DOHH2 (cell line): ENCODE measurements around the gene SEL1L3.

Source experiments
- H3F3A ChIP-seq: fragments of 200-600 bp; sonication (generic), shearing (Covaris generic); 2 replicates; pipeline ENCODE4 v1.6.0; 2016; ENCODE audit warnings: antibody characterized with exemption, mild to moderate bottlenecking; ENCODE audit not compliant: control insufficient read depth, insufficient read depth
- H3K27ac ChIP-seq: fragments of 200-600 bp; sonication (generic); 2 replicates; pipeline ENCODE4 v1.5.1; 2014; ENCODE audit warnings: low read depth, mild to moderate bottlenecking, low read length, moderate library complexity
- H3K27me3 ChIP-seq: fragments of 200-600 bp; sonication (generic); 2 replicates; pipeline ENCODE4 v1.6.1; 2014; ENCODE audit warnings: mild to moderate bottlenecking, low read length, mixed read lengths; ENCODE audit not compliant: control insufficient read depth
- H3K36me3 ChIP-seq: fragments of 200-600 bp; sonication (generic); 2 replicates; pipeline ENCODE4 v1.6.1; 2014; ENCODE audit warnings: mild to moderate bottlenecking, low read length, moderate library complexity, mixed read lengths; ENCODE audit not compliant: control insufficient read depth
- H3K4me1 ChIP-seq: fragments of 200-600 bp; sonication (generic); 2 replicates; pipeline ENCODE4 v1.6.1; 2014; ENCODE audit warnings: mild to moderate bottlenecking, low read length, mixed read lengths; ENCODE audit not compliant: control insufficient read depth
- H3K4me2 ChIP-seq: fragments of 200-600 bp; sonication (generic); 2 replicates; pipeline ENCODE4 v1.6.0; 2014; ENCODE audit warnings: mild to moderate bottlenecking, low read length, moderate library complexity
- H3K4me3 ChIP-seq: fragments of 200-600 bp; sonication (generic); 2 replicates; pipeline ENCODE4 v1.5.1; 2014; ENCODE audit warnings: mild to moderate bottlenecking, low read length, mixed read lengths
- H3K79me2 ChIP-seq: fragments of 200-600 bp; sonication (generic); 2 replicates; pipeline ENCODE4 v1.6.1; 2014; ENCODE audit warnings: mild to moderate bottlenecking, low read length, mixed read lengths; ENCODE audit not compliant: control insufficient read depth
- H3K9me2 ChIP-seq: fragments of 200-600 bp; sonication (generic); replicated peaks from 2 replicates; pipeline ENCODE4 v1.6.1; 2014; ENCODE audit warnings: mild to moderate bottlenecking, low read length, mixed read lengths; ENCODE audit not compliant: control insufficient read depth
- H3K9me3 ChIP-seq: fragments of 200-600 bp; sonication (generic); 2 replicates; pipeline ENCODE4 v1.6.1; 2014; ENCODE audit warnings: antibody characterized with exemption, low read length, mixed read lengths; ENCODE audit not compliant: control insufficient read depth, insufficient read depth
- H4K20me1 ChIP-seq: fragments of 200-600 bp; sonication (generic); 2 replicates; pipeline ENCODE4 v1.6.0; 2014; ENCODE audit warnings: low read depth, mild to moderate bottlenecking, antibody characterized with exemption, low read length, moderate library complexity; ENCODE audit not compliant: control insufficient read depth, insufficient read depth
- CTCF ChIP-seq: fragments of 200-600 bp; sonication (generic); IDR thresholded peaks from one replicate; pipeline ENCODE4 v1.5.1; 2014; ENCODE audit warnings: antibody characterized with exemption, mild to moderate bottlenecking, low read depth, low read length; ENCODE audit not compliant: poor library complexity, severe bottlenecking
- EZH2phosphoT487 ChIP-seq: fragments of 200-600 bp; sonication (generic); IDR thresholded peaks from 2 replicates; pipeline ENCODE4 v1.6.1; 2017; ENCODE audit warnings: borderline replicate concordance, mild to moderate bottlenecking, antibody characterized with exemption, low read length, moderate library complexity, mixed read lengths

The SEL1L3 gene

GRCh38 chr4:25818371-25818871, 44.4 kb downstream of the SEL1L3 start:
- no peak overlapping the region for H3K4me2 ChIP-seq
- H3F3A ChIP-seq: peaks cover 7% of the 10 kb centered on the region; the same call in 1 of the 2 replicates
- peaks cover 35% of the 10 kb centered on the region for H3K79me2 ChIP-seq
- no peak overlapping the region for H3K4me3 ChIP-seq
- no peaks in the 10 kb centered on the region for H3K9me2 ChIP-seq
- peaks cover 96% of the 10 kb centered on the region for H3K36me3 ChIP-seq
- no peaks in the 10 kb centered on the region; the same call in 1 of the 2 replicates for H4K20me1 ChIP-seq
- TF ChIP-seq CTCF (no peak), EZH2phosphoT487 (no peak)
- H3K27me3 ChIP-seq: no peaks in the 10 kb centered on the region
- no peaks in the 10 kb centered on the region for H3K9me3 ChIP-seq
- no peak overlapping the region for H3K27ac ChIP-seq
- H3K4me1 ChIP-seq: no peaks in the 10 kb centered on the region

- no peaks in the 10 kb centered on the region for H3K4me1 ChIP-seq
- peaks cover 96% of the 10 kb centered on the region for H3K36me3 ChIP-seq
Measured at GRCh38 chr4:25817059-25817681, 45.6 kb downstream of the SEL1L3 start.

GRCh38 chr4:25816591-25817058, 46.2 kb downstream of the SEL1L3 start:
- TF ChIP-seq CTCF: no peak
- TF ChIP-seq EZH2phosphoT487: no peak
- no peak overlapping the region for H3K4me2 ChIP-seq
- no peak overlapping the region for H3K4me3 ChIP-seq

More at GRCh38 chr4:25817059-25817681, 45.6 kb downstream of the SEL1L3 start:
- H3K79me2 ChIP-seq: peaks cover 34% of the 10 kb centered on the region
- no peaks in the 10 kb centered on the region; the same call in 1 of the 2 replicates for H4K20me1 ChIP-seq
- no peaks in the 10 kb centered on the region for H3K9me3 ChIP-seq
- H3K4me3 ChIP-seq: no peak overlapping the region
- no peaks in the 10 kb centered on the region for H3K27me3 ChIP-seq
- peaks cover 10% of the 10 kb centered on the region; the same call in 1 of the 2 replicates for H3F3A ChIP-seq
- no peak overlapping the region for H3K27ac ChIP-seq
- TF ChIP-seq CTCF: no peak
- no peak for TF ChIP-seq EZH2phosphoT487
- no peak overlapping the region for H3K4me2 ChIP-seq
- H3K9me2 ChIP-seq: no peaks in the 10 kb centered on the region

More at GRCh38 chr4:25816591-25817058, 46.2 kb downstream of the SEL1L3 start:
- Histone ChIP-seq H3K9me2 (no peaks in the 10 kb centered on the region), H3K4me1 (no peaks in the 10 kb centered on the region), H3K27ac (no peak overlapping the region), H3K79me2 (peaks cover 33% of the 10 kb centered on the region), H3K9me3 (no peaks in the 10 kb centered on the region), H4K20me1 (no peaks in the 10 kb centered on the region), H3K27me3 (no peaks in the 10 kb centered on the region), H3F3A (peaks cover 5% of the 10 kb centered on the region; the same call in 1 of the 2 replicates), H3K36me3 (peaks cover 96% of the 10 kb centered on the region)
